ENCODE data around the gene IGFBP4.

GRCh38 chr17:40490982-40491381, 47.7 kb downstream of the IGFBP4 start:
- TF ChIP-seq POLR2A (IDR thresholded peaks at IDR 0.05) (no peak), CTCF (IDR thresholded peaks at IDR 0.05) (no peak)

Measured in vagina (tissue), 2 donors.